HEK293 (cell line): ENCODE measurements around the gene LY6G5B.

Source experiments
- CTCF ChIA-PET: fragments of 350-600 bp; formaldehyde crosslinking; extraction: SDS; loops from one replicate; lab custom pipeline; 2021; ENCODE audit warnings: antibody characterized with exemption; lab: Yijun Ruan, JAX
- POLR2A ChIA-PET: fragments of 300-600 bp; formaldehyde crosslinking; extraction: SDS; loops from one replicate; lab custom pipeline; 2020; ENCODE audit warnings: antibody characterized with exemption, inconsistent platforms; lab: Yijun Ruan, JAX
- H3K27ac ChIP-seq: fragments of 200-500 bp; sonication (Bioruptor generic); 2 replicates; pipeline ENCODE4 v1.5.1; 2014; ENCODE audit warnings: low read depth, low read length, control low read depth, inconsistent platforms; ENCODE audit errors: extremely low read depth
- H3K36me3 ChIP-seq, 2 experiments: fragments of 200-500 bp in 1 of 2; sonication (Bioruptor generic) in 1 of 2; 1 replicate in 1 of 2; 2 replicates in 1 of 2; pipeline ENCODE4 v1.5.1; 2014 to 2017; ENCODE audit warnings: inconsistent platforms in 2 of 2, low read length in 2 of 2; ENCODE audit not compliant: control insufficient read depth in 2 of 2, insufficient read depth in 1 of 2
- H3K4me1 ChIP-seq: fragments of 200-500 bp; sonication (Bioruptor generic); 2 replicates; pipeline ENCODE4 v1.5.1; 2014; ENCODE audit warnings: mild to moderate bottlenecking, low read length, inconsistent platforms; ENCODE audit not compliant: control insufficient read depth, insufficient read depth
- H3K4me3 ChIP-seq: 2 replicates; pipeline ENCODE4 v1.5.1; 2011; ENCODE audit warnings: low read depth, mild to moderate bottlenecking, control low read depth, low read length, moderate library complexity
- H3K9me3 ChIP-seq: fragments of 200-500 bp; sonication (Bioruptor generic); 2 replicates; pipeline ENCODE4 v1.5.1; 2014; ENCODE audit warnings: low read depth, low read length, inconsistent platforms; ENCODE audit not compliant: control insufficient read depth, insufficient read depth
- EGR2 ChIP-seq: fragments of 450-650 bp; formaldehyde crosslinking; IDR thresholded peaks from 2 replicates; pipeline ENCODE4 v1.5.1; 2016; ENCODE audit warnings: low read depth, missing biosample characterization, missing genetic modification characterization
- GLI2 ChIP-seq: fragments of 450-650 bp; formaldehyde crosslinking; IDR thresholded peaks from 2 replicates; pipeline ENCODE4; 2017; ENCODE audit warnings: missing biosample characterization, missing genetic modification characterization, low read depth, borderline replicate concordance
- GLIS1 ChIP-seq: fragments of 450-650 bp; formaldehyde crosslinking; IDR thresholded peaks from 2 replicates; pipeline ENCODE4 v1.5.1; 2016; ENCODE audit warnings: missing biosample characterization, missing genetic modification characterization
- GLIS2 ChIP-seq: fragments of 450-650 bp; formaldehyde crosslinking; IDR thresholded peaks from 2 replicates; pipeline ENCODE4 v1.5.1; 2016; ENCODE audit warnings: missing biosample characterization, missing genetic modification characterization
- TCF7L2 ChIP-seq: IDR thresholded peaks from 2 replicates; pipeline ENCODE4 v1.6.1; 2011; ENCODE audit warnings: low read depth, mild to moderate bottlenecking, inconsistent platforms, low read length, moderate library complexity, borderline replicate concordance
- ZBTB21 ChIP-seq: fragments of 450-650 bp; formaldehyde crosslinking; IDR thresholded peaks from 2 replicates; pipeline ENCODE4 v1.5.1; 2017; ENCODE audit warnings: missing biosample characterization, missing genetic modification characterization
- ZBTB48 ChIP-seq: fragments of 450-650 bp; formaldehyde crosslinking; IDR thresholded peaks from 2 replicates; pipeline ENCODE4 v1.5.1; 2016; ENCODE audit warnings: missing biosample characterization, missing genetic modification characterization
- ZBTB8A ChIP-seq: fragments of 450-650 bp; formaldehyde crosslinking; IDR thresholded peaks from 2 replicates; pipeline ENCODE4 v1.5.1; 2016; ENCODE audit warnings: missing biosample characterization, missing genetic modification characterization
- ZFP37 ChIP-seq: fragments of 450-650 bp; formaldehyde crosslinking; IDR thresholded peaks from 2 replicates; pipeline ENCODE4 v1.5.1; 2016; ENCODE audit warnings: missing biosample characterization, missing genetic modification characterization
- ZNF121 ChIP-seq: fragments of 450-650 bp; formaldehyde crosslinking; IDR thresholded peaks from 2 replicates; pipeline ENCODE4 v1.5.1; 2016; ENCODE audit warnings: missing biosample characterization, missing genetic modification characterization
- ZNF138 ChIP-seq: fragments of 450-650 bp; formaldehyde crosslinking; IDR thresholded peaks from 2 replicates; pipeline ENCODE4 v1.5.1; 2016; ENCODE audit warnings: missing biosample characterization, missing genetic modification characterization, borderline replicate concordance
- ZNF174 ChIP-seq: fragments of 450-650 bp; formaldehyde crosslinking; IDR thresholded peaks from 2 replicates; pipeline ENCODE4 v1.5.0; 2017; ENCODE audit warnings: missing biosample characterization, mild to moderate bottlenecking, missing genetic modification characterization
- ZNF175 ChIP-seq: fragments of 450-650 bp; formaldehyde crosslinking; IDR thresholded peaks from 2 replicates; pipeline ENCODE4 v1.5.1; 2016; ENCODE audit warnings: missing biosample characterization, missing genetic modification characterization
- ZNF184 ChIP-seq: fragments of 450-650 bp; IDR thresholded peaks from 2 replicates; pipeline ENCODE4 v1.5.1; 2018; ENCODE audit warnings: missing biosample characterization, mild to moderate bottlenecking, missing genetic modification characterization
- ZNF202 ChIP-seq: fragments of 450-650 bp; formaldehyde crosslinking; IDR thresholded peaks from 2 replicates; pipeline ENCODE4 v1.5.1; 2016; ENCODE audit warnings: missing biosample characterization, missing genetic modification characterization, borderline replicate concordance
- ZNF266 ChIP-seq: fragments of 450-650 bp; formaldehyde crosslinking; IDR thresholded peaks from 2 replicates; pipeline ENCODE4 v1.5.1; 2016; ENCODE audit warnings: missing biosample characterization, missing genetic modification characterization, low read depth
- ZNF416 ChIP-seq: fragments of 450-650 bp; formaldehyde crosslinking; IDR thresholded peaks from 2 replicates; pipeline ENCODE4 v1.5.1; 2016; ENCODE audit warnings: missing biosample characterization, missing genetic modification characterization
- ZNF585B ChIP-seq: fragments of 450-650 bp; formaldehyde crosslinking; IDR thresholded peaks from 2 replicates; pipeline ENCODE4 v1.5.1; 2016; ENCODE audit warnings: missing biosample characterization, missing genetic modification characterization
- ZNF658 ChIP-seq: fragments of 450-650 bp; formaldehyde crosslinking; IDR thresholded peaks from 2 replicates; pipeline ENCODE4; 2016; ENCODE audit warnings: missing biosample characterization, missing genetic modification characterization
- ZNF660 ChIP-seq: fragments of 450-650 bp; IDR thresholded peaks from 2 replicates; pipeline ENCODE4 v1.5.1; 2018; ENCODE audit warnings: missing biosample characterization, mild to moderate bottlenecking, missing genetic modification characterization
- TF ChIP-seq, protein P1 (sequence below): fragments of 450-650 bp; formaldehyde crosslinking; IDR thresholded peaks from 2 replicates; pipeline ENCODE4 v1.5.1; 2016; ENCODE audit warnings: missing biosample characterization, missing genetic modification characterization
- TF ChIP-seq, protein P2 (sequence below): fragments of 450-650 bp; formaldehyde crosslinking; IDR thresholded peaks from 2 replicates; pipeline ENCODE4 v1.5.1; 2016; ENCODE audit warnings: missing biosample characterization, missing genetic modification characterization, low read depth
- TF ChIP-seq, protein P3 (sequence below): fragments of 450-650 bp; formaldehyde crosslinking; IDR thresholded peaks from 2 replicates; pipeline ENCODE4 v1.5.1; 2016; ENCODE audit warnings: missing biosample characterization, missing genetic modification characterization

The LY6G5B gene

DNA sequence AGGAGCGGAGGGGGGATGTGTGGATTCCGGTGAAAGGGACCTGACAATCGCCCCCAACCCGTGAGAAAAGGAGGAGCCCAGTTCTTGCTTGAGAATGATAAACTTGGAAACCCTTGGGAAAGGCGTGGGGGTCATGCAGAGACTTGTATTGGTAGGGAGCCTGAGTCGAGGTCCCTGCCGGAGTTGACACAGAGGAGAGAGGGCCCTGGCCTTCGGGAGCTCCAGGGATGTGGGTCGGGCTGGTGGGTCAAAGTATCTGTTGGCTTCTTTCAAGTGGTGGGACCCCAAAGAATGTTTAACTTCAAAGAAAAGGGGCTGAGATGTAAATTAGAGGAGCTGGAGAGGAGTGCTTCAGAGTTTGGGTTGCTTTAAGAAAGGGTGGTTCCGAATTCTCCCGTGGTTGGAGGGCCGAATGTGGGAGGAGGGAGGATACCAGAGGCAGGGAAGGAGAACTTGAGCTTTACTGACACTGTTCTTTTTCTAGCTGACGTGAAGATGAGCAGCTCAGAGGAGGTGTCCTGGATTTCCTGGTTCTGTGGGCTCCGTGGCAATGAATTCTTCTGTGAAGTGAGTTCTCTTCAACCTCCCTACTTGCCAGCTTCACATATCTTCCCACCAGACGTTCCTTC lies 3.3 kb upstream of the LY6G5B start:
- CTCF ChIA-PET, result interaction anchor here (0.6 to 1.3 kb wide), 6 partner anchors 12 to 82 kb away, joined by 3 to 5 read pairs (median 4); partner anchors contain the start of gene LY6G5C
- no peaks in the 10 kb centered on the region for H3K9me3 ChIP-seq
- 0 out of 2 replicates have a peak, but pooled peaks cover 4% of the 10 kb centered on the region for H3K4me1 ChIP-seq
- H3K36me3 ChIP-seq, result peaks cover 35 to 71% of the 10 kb centered on the region in 2 experiments
- no peak for TF ChIP-seq ZBTB8A
- 0 out of 2 replicates have a peak, but pooled peaks have one; percentile 4 for TF ChIP-seq EGR2 (tag by site-specific recombination)
- no peak for TF ChIP-seq ZNF175 (tag by site-specific recombination)
- no peak for TF ChIP-seq ZNF585B (tag by site-specific recombination)
- TF ChIP-seq, protein P1, sequence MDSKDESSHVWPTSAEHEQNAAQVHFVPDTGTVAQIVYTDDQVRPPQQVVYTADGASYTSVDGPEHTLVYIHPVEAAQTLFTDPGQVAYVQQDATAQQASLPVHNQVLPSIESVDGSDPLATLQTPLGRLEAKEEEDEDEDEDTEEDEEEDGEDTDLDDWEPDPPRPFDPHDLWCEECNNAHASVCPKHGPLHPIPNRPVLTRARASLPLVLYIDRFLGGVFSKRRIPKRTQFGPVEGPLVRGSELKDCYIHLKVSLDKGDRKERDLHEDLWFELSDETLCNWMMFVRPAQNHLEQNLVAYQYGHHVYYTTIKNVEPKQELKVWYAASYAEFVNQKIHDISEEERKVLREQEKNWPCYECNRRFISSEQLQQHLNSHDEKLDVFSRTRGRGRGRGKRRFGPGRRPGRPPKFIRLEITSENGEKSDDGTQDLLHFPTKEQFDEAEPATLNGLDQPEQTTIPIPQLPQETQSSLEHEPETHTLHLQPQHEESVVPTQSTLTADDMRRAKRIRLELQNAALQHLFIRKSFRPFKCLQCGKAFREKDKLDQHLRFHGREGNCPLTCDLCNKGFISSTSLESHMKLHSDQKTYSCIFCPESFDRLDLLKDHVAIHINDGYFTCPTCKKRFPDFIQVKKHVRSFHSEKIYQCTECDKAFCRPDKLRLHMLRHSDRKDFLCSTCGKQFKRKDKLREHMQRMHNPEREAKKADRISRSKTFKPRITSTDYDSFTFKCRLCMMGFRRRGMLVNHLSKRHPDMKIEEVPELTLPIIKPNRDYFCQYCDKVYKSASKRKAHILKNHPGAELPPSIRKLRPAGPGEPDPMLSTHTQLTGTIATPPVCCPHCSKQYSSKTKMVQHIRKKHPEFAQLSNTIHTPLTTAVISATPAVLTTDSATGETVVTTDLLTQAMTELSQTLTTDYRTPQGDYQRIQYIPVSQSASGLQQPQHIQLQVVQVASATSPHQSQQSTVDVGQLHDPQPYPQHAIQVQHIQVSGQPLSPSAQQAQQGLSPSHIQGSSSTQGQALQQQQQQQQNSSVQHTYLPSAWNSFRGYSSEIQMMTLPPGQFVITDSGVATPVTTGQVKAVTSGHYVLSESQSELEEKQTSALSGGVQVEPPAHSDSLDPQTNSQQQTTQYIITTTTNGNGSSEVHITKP (tag by site-specific recombination), result peak; percentile 86
- no peak for TF ChIP-seq ZNF660 (tag by site-specific recombination)
- TF ChIP-seq TCF7L2, result no peak
- no peak for TF ChIP-seq ZBTB21 (tag by site-specific recombination)
- no peak for TF ChIP-seq GLIS1 (tag by site-specific recombination)
- TF ChIP-seq ZBTB48 (tag by site-specific recombination), result peak; percentile 36
- no peak for TF ChIP-seq ZNF658 (tag by site-specific recombination)
- TF ChIP-seq GLIS2 (tag by site-specific recombination), result 0 out of 2 replicates have a peak, but pooled peaks have one; percentile 10
- peak overlapping the region; percentile 92 for H3K4me3 ChIP-seq
- H3K27ac ChIP-seq, result peak overlapping the region; percentile 73
- POLR2A ChIA-PET, result interaction anchor here (0.6 to 7.4 kb wide), 6 partner anchors 9 to 168 kb away, joined by 3 to 180 read pairs (median 5); partner anchors contain the start of genes ABHD16A, APOM, BAG6 and HSPA1B

DNA sequence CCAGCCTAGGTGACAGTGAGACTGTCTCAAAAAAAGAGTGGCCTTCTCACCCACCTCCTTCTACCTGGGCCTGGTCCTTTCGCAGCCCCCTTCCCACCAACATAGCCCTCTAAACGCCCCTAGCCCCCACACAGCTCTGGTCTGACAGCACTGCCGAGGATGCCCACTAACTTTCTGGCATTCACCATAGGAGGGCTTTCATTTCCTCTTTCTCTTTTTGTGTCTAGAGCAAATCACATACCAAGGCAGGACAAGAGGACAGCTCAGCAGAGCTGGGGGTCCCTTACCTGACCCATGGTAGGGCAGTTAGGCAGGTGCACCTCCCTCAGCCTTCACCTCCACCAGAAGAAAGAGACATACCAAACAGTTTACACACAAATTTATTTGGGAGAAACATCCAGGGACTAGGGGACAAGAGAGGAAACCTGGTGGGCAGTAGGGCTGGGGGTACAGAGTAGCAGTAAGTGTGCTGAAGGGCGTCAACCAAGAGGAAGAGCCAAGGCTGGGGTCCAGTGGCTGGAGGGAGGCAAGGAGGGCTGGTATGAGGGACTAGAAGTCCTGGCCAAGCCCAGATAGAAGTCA lies 6.6 kb downstream of the LY6G5B start:
- H3K4me3 ChIP-seq, result no peak overlapping the region
- TF ChIP-seq ZNF416 (tag by site-specific recombination), result no peak
- TF ChIP-seq ZNF138 (tag by site-specific recombination), result no peak
- TF ChIP-seq ZFP37 (tag by site-specific recombination), result no peak
- no peak for TF ChIP-seq GLI2
- TF ChIP-seq, protein P2, sequence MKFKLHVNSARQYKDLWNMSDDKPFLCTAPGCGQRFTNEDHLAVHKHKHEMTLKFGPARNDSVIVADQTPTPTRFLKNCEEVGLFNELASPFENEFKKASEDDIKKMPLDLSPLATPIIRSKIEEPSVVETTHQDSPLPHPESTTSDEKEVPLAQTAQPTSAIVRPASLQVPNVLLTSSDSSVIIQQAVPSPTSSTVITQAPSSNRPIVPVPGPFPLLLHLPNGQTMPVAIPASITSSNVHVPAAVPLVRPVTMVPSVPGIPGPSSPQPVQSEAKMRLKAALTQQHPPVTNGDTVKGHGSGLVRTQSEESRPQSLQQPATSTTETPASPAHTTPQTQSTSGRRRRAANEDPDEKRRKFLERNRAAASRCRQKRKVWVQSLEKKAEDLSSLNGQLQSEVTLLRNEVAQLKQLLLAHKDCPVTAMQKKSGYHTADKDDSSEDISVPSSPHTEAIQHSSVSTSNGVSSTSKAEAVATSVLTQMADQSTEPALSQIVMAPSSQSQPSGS, result no peak
- TF ChIP-seq ZNF202, result no peak
- TF ChIP-seq ZNF121 (tag by site-specific recombination), result no peak
- no peak for TF ChIP-seq ZNF266 (tag by site-specific recombination)
- TF ChIP-seq, protein P3, sequence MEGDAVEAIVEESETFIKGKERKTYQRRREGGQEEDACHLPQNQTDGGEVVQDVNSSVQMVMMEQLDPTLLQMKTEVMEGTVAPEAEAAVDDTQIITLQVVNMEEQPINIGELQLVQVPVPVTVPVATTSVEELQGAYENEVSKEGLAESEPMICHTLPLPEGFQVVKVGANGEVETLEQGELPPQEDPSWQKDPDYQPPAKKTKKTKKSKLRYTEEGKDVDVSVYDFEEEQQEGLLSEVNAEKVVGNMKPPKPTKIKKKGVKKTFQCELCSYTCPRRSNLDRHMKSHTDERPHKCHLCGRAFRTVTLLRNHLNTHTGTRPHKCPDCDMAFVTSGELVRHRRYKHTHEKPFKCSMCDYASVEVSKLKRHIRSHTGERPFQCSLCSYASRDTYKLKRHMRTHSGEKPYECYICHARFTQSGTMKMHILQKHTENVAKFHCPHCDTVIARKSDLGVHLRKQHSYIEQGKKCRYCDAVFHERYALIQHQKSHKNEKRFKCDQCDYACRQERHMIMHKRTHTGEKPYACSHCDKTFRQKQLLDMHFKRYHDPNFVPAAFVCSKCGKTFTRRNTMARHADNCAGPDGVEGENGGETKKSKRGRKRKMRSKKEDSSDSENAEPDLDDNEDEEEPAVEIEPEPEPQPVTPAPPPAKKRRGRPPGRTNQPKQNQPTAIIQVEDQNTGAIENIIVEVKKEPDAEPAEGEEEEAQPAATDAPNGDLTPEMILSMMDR (tag by site-specific recombination), result no peak
- no peak for TF ChIP-seq ZNF184 (tag by site-specific recombination)
- no peak for TF ChIP-seq ZNF174 (tag by site-specific recombination)
- CTCF ChIA-PET, result no interaction called here
- H3K4me1 ChIP-seq, result no peaks in the 10 kb centered on the region; the same call in 1 of the 2 replicates
- H3K36me3 ChIP-seq, result peaks cover 13 to 23% of the 10 kb centered on the region in 2 experiments
- no peaks in the 10 kb centered on the region for H3K9me3 ChIP-seq
- no peak overlapping the region for H3K27ac ChIP-seq
- POLR2A ChIA-PET, result interaction anchor here (0.6 to 1.7 kb wide), 2 partner anchors 11 to 16 kb away, joined by 3 to 9 read pairs; partner anchors contain the start of genes C6orf47, CSNK2B and GPANK1
